ENCODE data around the gene S100A12. TPM values are rescaled to one million over a fixed set of nuclear protein-coding genes. Genes with fewer than 3 reads are reported as not detected.
A peak's percentile ranks its signal among the peaks of the same experiment; 100 is the strongest.

Gene S100A12
- total RNA-seq, 3 donors from 2014 or later, result not detected

- no peak for DNase-seq
- peak; percentile 44 to 47 for ATAC-seq
- H3K4me3 Mint-ChIP-seq, result no peak overlapping the region
- peaks cover 42% of the 10 kb centered on the region for H3K27me3 Mint-ChIP-seq (ENCODE audit: low read depth)
- H3K4me1 Mint-ChIP-seq (ENCODE audit: low read depth), result peaks cover 31% of the 10 kb centered on the region
- H3K36me3 Mint-ChIP-seq (ENCODE audit: insufficient read depth), result no peaks in the 10 kb centered on the region
- H3K9me3 Mint-ChIP-seq, result no peaks in the 10 kb centered on the region
These were observed 30.0 kb downstream of the S100A12 start for GRCh38 chr1:153345187-153346076.

GRCh38 chr1:153344718-153345025 is 30.7 kb downstream of the S100A12 start:
- H3K4me3 Mint-ChIP-seq, result no peak overlapping the region
- no peak for ATAC-seq

GRCh38 chr1:153343811-153344717 is 31.4 kb downstream of the S100A12 start:
- peaks cover 44% of the 10 kb centered on the region for H3K4me1 Mint-ChIP-seq (ENCODE audit: low read depth)
- ATAC-seq (no peak), DNase-seq (no peak)
- no peak overlapping the region for H3K4me3 Mint-ChIP-seq
- H3K9me3 Mint-ChIP-seq, result no peaks in the 10 kb centered on the region
- no peaks in the 10 kb centered on the region for H3K36me3 Mint-ChIP-seq (ENCODE audit: insufficient read depth)
- H3K27me3 Mint-ChIP-seq (ENCODE audit: low read depth), result peaks cover 33% of the 10 kb centered on the region

More at GRCh38 chr1:153344718-153345025, 30.7 kb downstream of the S100A12 start:
- Mint-ChIP-seq H3K27me3 (ENCODE audit: low read depth) (peaks cover 38% of the 10 kb centered on the region), H3K4me1 (ENCODE audit: low read depth) (peaks cover 38% of the 10 kb centered on the region), H3K9me3 (no peaks in the 10 kb centered on the region), H3K36me3 (ENCODE audit: insufficient read depth) (no peaks in the 10 kb centered on the region)
- DNase-seq, result no peak

GRCh38 chr1:153343040-153343681 is 32.3 kb downstream of the S100A12 start:
- Mint-ChIP-seq H3K36me3 (ENCODE audit: insufficient read depth) (no peaks in the 10 kb centered on the region), H3K4me1 (ENCODE audit: low read depth) (peaks cover 45% of the 10 kb centered on the region), H3K27me3 (ENCODE audit: low read depth) (peaks cover 34% of the 10 kb centered on the region), H3K4me3 (no peak overlapping the region), H3K9me3 (no peaks in the 10 kb centered on the region)
- DNase-seq (no peak), ATAC-seq (no peak)

- Mint-ChIP-seq H3K4me1 (ENCODE audit: low read depth) (peaks cover 45% of the 10 kb centered on the region), H3K36me3 (ENCODE audit: insufficient read depth) (no peaks in the 10 kb centered on the region), H3K27me3 (ENCODE audit: low read depth) (peaks cover 29% of the 10 kb centered on the region), H3K4me3 (no peak overlapping the region), H3K9me3 (no peaks in the 10 kb centered on the region)
- DNase-seq (no peak), ATAC-seq (no peak)
These were observed 33.2 kb downstream of the S100A12 start for GRCh38 chr1:153342178-153342577.

GRCh38 chr1:153341431-153341934 is 33.9 kb downstream of the S100A12 start:
- Mint-ChIP-seq H3K36me3 (ENCODE audit: insufficient read depth) (no peaks in the 10 kb centered on the region), H3K27me3 (ENCODE audit: low read depth) (peaks cover 29% of the 10 kb centered on the region), H3K9me3 (no peaks in the 10 kb centered on the region), H3K4me3 (no peak overlapping the region), H3K4me1 (ENCODE audit: low read depth) (peaks cover 42% of the 10 kb centered on the region)
- ATAC-seq (no peak), DNase-seq (no peak)

- no peaks in the 10 kb centered on the region for H3K9me3 Mint-ChIP-seq
- no peak for ATAC-seq
- H3K4me3 Mint-ChIP-seq, result no peak overlapping the region
- peaks cover 20% of the 10 kb centered on the region for H3K27me3 Mint-ChIP-seq (ENCODE audit: low read depth)
- H3K36me3 Mint-ChIP-seq (ENCODE audit: insufficient read depth), result no peaks in the 10 kb centered on the region
- no peak for DNase-seq
- H3K4me1 Mint-ChIP-seq (ENCODE audit: low read depth), result peaks cover 31% of the 10 kb centered on the region
These were observed 35.1 kb downstream of the S100A12 start for GRCh38 chr1:153340356-153340755.

- ATAC-seq (peak in 1 of 2 donors; percentile 18), DNase-seq (no peak)
- Mint-ChIP-seq H3K36me3 (ENCODE audit: insufficient read depth) (no peaks in the 10 kb centered on the region), H3K4me3 (no peak overlapping the region), H3K27me3 (ENCODE audit: low read depth) (peaks cover 20% of the 10 kb centered on the region), H3K4me1 (ENCODE audit: low read depth) (peaks cover 26% of the 10 kb centered on the region), H3K9me3 (no peaks in the 10 kb centered on the region)
These were observed 35.6 kb downstream of the S100A12 start for GRCh38 chr1:153339802-153340201.

- ATAC-seq, result no peak
- Mint-ChIP-seq H3K27me3 (ENCODE audit: low read depth) (peaks cover 14% of the 10 kb centered on the region), H3K36me3 (ENCODE audit: insufficient read depth) (no peaks in the 10 kb centered on the region), H3K9me3 (no peaks in the 10 kb centered on the region), H3K4me1 (ENCODE audit: low read depth) (peaks cover 18% of the 10 kb centered on the region), H3K4me3 (no peak overlapping the region)
- no peak for DNase-seq
These were observed 37.2 kb downstream of the S100A12 start for GRCh38 chr1:153337980-153338853.

GRCh38 chr1:153336650-153337049 is 38.8 kb downstream of the S100A12 start:
- H3K4me3 Mint-ChIP-seq, result no peak overlapping the region
- H3K36me3 Mint-ChIP-seq (ENCODE audit: insufficient read depth), result no peaks in the 10 kb centered on the region
- no peak for ATAC-seq

GRCh38 chr1:153333902-153334301 is 41.5 kb downstream of the S100A12 start:
- H3K4me3 Mint-ChIP-seq, result no peak overlapping the region
- ATAC-seq (no peak), DNase-seq (no peak)
- H3K36me3 Mint-ChIP-seq (ENCODE audit: insufficient read depth), result no peaks in the 10 kb centered on the region
- peaks cover 26% of the 10 kb centered on the region for H3K9me3 Mint-ChIP-seq
- no peaks in the 10 kb centered on the region for H3K4me1 Mint-ChIP-seq (ENCODE audit: low read depth)
- H3K27me3 Mint-ChIP-seq (ENCODE audit: low read depth), result peaks cover 17% of the 10 kb centered on the region

More at GRCh38 chr1:153336650-153337049, 38.8 kb downstream of the S100A12 start:
- no peak for DNase-seq
- peaks cover 8% of the 10 kb centered on the region for H3K27me3 Mint-ChIP-seq (ENCODE audit: low read depth)
- peaks cover 18% of the 10 kb centered on the region for H3K4me1 Mint-ChIP-seq (ENCODE audit: low read depth)
- peaks cover 8% of the 10 kb centered on the region for H3K9me3 Mint-ChIP-seq

GRCh38 chr1:153324912-153325311 is 50.5 kb downstream of the S100A12 start:
- DNase-seq, result no peak
- Mint-ChIP-seq H3K27me3 (ENCODE audit: low read depth) (peaks cover 25% of the 10 kb centered on the region), H3K36me3 (ENCODE audit: insufficient read depth) (peaks cover 2% of the 10 kb centered on the region), H3K4me1 (ENCODE audit: low read depth) (no peaks in the 10 kb centered on the region), H3K4me3 (no peak overlapping the region), H3K9me3 (peaks cover 35% of the 10 kb centered on the region)
- ATAC-seq, result no peak
